Measurements from ENCODE around the gene KAT6B.

Gene KAT6B

GRCh38 chr10:74988054-74988775 is 161.8 kb downstream of the KAT6B start:
- no peak for DNase-seq (ENCODE audit: low spot score)

GRCh38 chr10:74988832-74989561 is 162.6 kb downstream of the KAT6B start:
- DNase-seq (ENCODE audit: low spot score), result no peak

GRCh38 chr10:74991435-74991834 is 165.0 kb downstream of the KAT6B start:
- DNase-seq (ENCODE audit: low spot score), result no peak

GRCh38 chr10:74992068-74992467 is 165.7 kb downstream of the KAT6B start:
- no peak for DNase-seq (ENCODE audit: low spot score)

GRCh38 chr10:74993649-74994048 is 167.2 kb downstream of the KAT6B start:
- DNase-seq (ENCODE audit: low spot score), result no peak

GRCh38 chr10:74994854-74995253 is 168.5 kb downstream of the KAT6B start:
- no peak for DNase-seq (ENCODE audit: low spot score)

- no peak for DNase-seq (ENCODE audit: low spot score)
Measured at GRCh38 chr10:74995806-74996205, 169.4 kb downstream of the KAT6B start.

- no peak for DNase-seq (ENCODE audit: low spot score)
Measured at GRCh38 chr10:74997163-74997562, 170.8 kb downstream of the KAT6B start.

GRCh38 chr10:75000748-75001321 is 174.4 kb downstream of the KAT6B start:
- DNase-seq (ENCODE audit: low spot score), result no peak

- DNase-seq (ENCODE audit: low spot score), result no peak
Measured at GRCh38 chr10:75001715-75002350, 175.4 kb downstream of the KAT6B start.

GRCh38 chr10:75002351-75002725 is 175.9 kb downstream of the KAT6B start:
- DNase-seq (ENCODE audit: low spot score), result no peak

- DNase-seq (ENCODE audit: low spot score), result no peak
Measured at GRCh38 chr10:75002967-75003594, 176.7 kb downstream of the KAT6B start.

GRCh38 chr10:75003891-75004290 is 177.5 kb downstream of the KAT6B start:
- no peak for DNase-seq (ENCODE audit: low spot score)

GRCh38 chr10:75007646-75008045 is 181.2 kb downstream of the KAT6B start:
- no peak for DNase-seq (ENCODE audit: low spot score)

- no peak for DNase-seq (ENCODE audit: low spot score)
Measured at GRCh38 chr10:75008952-75009351, 182.6 kb downstream of the KAT6B start.

- DNase-seq (ENCODE audit: low spot score), result no peak
Measured at GRCh38 chr10:75009426-75009825, 183.0 kb downstream of the KAT6B start.

GRCh38 chr10:75010373-75010772 is 184.0 kb downstream of the KAT6B start:
- DNase-seq (ENCODE audit: low spot score), result no peak

GRCh38 chr10:75011221-75011620 is 184.8 kb downstream of the KAT6B start:
- no peak for DNase-seq (ENCODE audit: low spot score)

GRCh38 chr10:75012471-75012870 is 186.1 kb downstream of the KAT6B start:
- DNase-seq (ENCODE audit: low spot score), result no peak

- no peak for DNase-seq (ENCODE audit: low spot score)
Measured at GRCh38 chr10:75013007-75013406, 186.6 kb downstream of the KAT6B start.

GRCh38 chr10:75013522-75013921 is 187.1 kb downstream of the KAT6B start:
- DNase-seq (ENCODE audit: low spot score), result no peak

- DNase-seq (ENCODE audit: low spot score), result no peak
Measured at GRCh38 chr10:75014516-75015230, 188.3 kb downstream of the KAT6B start.

Measured in ecto neural progenitor cell (in vitro differentiated cells).